Embryonic facial prominence (tissue), 1 donor: ENCODE results near the gene TEAD1.

Experiments
- DNase-seq: peaks from one replicate; pipeline ENCODE4 v3.0.0-alpha.2; 2016; ENCODE audit errors: extremely low spot score

The TEAD1 gene

DNA sequence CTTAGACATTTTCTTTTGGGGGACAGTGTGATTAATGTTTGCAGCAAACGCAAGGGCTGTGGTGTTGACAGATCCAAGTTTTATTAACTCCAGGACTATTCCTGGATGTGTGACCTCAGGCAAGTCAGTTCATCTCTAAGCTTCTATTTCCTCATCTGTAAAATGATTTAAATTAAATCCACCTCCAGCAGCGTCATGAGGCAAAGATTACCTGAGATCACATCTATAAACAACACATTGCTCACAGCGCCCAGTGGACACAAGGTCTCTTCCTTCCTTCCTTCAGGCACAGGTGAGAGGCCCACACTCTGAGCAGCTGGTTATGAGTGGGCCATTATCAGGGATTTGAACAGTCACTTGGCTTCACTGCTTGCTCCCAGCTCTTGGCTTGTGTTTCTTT lies 223.6 kb downstream of the TEAD1 start:
- no peak for DNase-seq

DNA sequence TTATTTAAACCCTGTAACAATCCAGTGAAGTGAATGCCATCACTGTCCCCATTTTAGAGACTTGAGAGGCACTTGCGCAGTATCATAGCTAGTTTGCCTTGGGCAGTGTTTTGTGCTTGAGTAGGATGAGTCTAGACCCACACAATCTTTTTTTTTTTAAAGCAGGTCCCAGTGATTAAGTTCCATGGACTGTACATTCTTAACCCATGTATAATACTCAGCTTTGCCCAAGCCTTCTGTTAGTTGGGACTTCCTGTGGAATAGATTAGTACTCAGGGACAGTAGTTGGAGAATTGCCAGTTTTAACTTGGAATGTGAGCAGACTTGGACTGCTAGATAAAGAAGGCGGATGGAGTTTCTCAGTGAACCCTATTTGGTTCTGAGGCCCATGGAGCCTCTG lies 226.3 kb downstream of the TEAD1 start:
- no peak for DNase-seq

DNA sequence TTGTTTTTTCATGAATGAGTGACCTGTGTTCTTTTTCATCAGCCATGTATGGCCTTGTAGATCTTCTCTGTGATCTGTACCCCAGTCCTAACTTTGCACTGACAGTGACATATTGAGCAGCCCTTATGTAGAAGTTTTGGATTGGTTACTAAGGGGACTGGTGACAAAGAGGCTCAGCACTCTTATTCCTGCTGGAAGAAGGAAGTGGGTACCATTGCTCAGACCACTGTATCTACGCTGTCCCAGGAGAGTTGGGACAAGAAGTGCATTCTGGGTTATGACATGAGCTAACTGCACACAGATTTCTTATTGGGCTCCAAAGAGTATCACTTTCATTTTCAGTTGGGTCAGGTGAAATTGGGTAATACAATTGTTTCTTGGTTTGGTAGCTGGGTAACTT lies 227.1 kb downstream of the TEAD1 start:
- no peak for DNase-seq

DNA sequence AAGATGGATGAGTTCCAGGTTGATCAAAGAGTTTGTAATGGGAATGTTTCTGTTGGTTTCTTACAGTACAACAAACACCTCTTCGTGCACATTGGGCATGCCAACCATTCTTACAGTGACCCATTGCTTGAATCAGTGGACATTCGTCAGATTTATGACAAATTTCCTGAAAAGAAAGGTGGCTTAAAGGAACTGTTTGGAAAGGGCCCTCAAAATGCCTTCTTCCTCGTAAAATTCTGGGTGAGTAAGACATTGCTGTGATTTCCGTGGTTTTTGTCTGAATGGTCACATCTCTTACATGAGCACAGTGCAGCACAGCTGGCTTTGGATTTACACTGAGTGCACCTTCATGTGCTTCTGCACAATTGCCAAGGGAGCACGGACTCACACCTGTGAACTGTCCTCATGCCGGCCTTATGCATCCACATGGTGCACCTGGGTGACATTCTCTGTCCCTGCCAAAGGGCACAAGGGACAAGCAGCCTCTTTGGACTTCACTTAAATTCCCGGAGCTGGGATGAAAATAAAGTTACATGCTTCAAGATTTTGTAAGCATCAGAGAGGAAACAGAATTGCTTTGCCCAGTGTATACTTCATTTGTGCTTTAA lies 227.8 kb downstream of the TEAD1 start:
- DNase-seq = no peak

GRCh38 chr11:12902791-12903486 lies 228.7 kb downstream of the TEAD1 start:
- no peak for DNase-seq

GRCh38 chr11:12905435-12905834 lies 231.2 kb downstream of the TEAD1 start:
- DNase-seq = no peak

- DNase-seq = no peak
Measured at GRCh38 chr11:12906501-12906900, 232.3 kb downstream of the TEAD1 start.

DNA sequence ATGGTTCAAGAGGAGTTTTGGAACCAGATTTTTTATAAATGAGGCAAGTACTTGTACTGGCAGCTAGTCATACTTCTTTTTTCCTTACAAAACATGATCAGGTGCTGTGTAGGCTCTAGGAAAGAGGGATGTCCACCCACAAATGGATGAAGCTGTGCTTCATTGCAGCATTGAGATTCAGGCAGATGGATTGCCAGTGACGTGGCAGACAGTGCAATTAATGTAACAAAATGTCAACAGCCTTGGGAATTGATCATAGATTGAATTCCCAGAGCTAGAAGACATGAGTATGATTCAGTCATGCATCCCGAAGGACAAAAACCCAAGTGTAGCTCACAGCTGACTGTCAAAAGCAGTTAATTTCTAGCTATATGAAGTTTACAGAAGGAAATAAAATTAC lies 235.7 kb downstream of the TEAD1 start:
- DNase-seq = no peak

- no peak for DNase-seq
Measured at GRCh38 chr11:12914400-12914912, 240.2 kb downstream of the TEAD1 start.

- DNase-seq = no peak
Measured at GRCh38 chr11:12915093-12915492, 240.9 kb downstream of the TEAD1 start.

DNA sequence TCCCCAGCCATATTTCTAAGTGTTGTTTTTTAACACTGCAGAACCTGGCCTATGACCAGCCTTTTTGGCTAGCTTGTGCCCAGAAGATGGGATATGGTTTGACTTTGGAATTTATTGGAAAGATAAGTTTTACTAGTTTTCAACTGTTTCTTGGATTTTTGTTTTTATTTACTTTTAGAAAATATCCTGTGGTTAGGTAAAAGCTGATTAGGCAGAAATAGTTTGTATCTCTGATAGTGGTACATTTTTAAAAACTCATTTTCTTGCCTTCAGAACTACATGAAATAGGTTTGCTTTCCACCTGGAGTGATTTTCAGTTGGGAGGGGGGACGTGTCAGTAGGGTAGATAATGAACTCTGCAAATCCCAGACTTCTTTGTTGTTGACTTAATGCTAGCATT lies 243.6 kb downstream of the TEAD1 start:
- no peak for DNase-seq

DNA sequence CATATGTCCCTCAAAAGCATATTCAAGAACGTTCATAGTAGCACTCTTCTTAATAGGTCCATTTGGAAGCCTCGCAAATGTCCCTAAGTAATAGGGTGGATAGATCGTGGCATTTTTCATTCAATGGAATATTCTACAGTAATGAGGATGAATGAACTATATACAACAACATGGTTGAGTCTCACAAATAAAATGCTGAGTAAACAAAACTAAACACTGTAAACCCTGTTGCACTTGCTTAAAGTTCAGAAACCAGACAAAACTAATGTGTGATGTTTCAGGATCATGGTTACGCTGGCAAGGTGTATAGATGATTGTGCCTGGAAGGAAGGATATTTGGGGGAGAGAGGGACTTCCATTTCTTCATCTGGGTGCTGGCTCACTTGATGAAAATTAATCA lies 244.4 kb downstream of the TEAD1 start:
- DNase-seq = no peak

DNA sequence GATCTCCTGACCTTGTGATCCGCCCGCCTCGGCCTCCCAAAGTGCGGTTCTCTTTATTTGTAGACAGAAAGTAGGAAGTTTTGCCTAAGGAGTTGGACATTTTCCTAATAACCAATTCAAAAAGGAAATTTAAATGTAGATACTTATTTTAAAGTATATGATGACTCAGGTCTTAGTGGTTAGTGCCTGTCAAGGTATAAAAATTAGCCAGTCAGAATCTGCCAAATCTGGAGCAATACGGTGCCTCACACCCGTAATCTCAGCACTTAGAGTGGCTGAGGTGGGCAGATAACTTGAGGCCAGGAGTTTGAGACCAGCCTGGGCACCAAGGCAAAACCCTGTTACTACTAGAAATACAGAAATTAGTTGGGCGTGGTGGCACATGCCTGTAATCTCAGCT lies 248.2 kb downstream of the TEAD1 start:
- DNase-seq = no peak

- no peak for DNase-seq
Measured at GRCh38 chr11:12922980-12923507, 248.8 kb downstream of the TEAD1 start.

DNA sequence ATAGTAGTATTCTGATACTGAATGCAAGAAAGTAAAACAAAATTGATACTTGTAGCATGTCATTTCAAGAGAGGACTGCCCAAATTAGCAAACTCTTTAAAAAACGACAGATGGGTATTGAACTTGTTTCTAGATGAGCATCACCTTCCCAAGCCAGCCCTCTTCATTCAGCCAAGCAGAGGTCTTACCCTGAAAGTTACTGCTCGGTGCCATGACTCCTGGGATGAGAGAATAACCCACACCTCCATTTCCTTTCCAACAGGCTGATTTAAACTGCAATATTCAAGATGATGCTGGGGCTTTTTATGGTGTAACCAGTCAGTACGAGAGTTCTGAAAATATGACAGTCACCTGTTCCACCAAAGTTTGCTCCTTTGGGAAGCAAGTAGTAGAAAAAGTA lies 250.4 kb downstream of the TEAD1 start:
- no peak for DNase-seq

- no peak for DNase-seq
Measured at GRCh38 chr11:12925520-12925919, 251.3 kb downstream of the TEAD1 start.

GRCh38 chr11:12927221-12927620 lies 253.0 kb downstream of the TEAD1 start:
- DNase-seq = no peak

- no peak for DNase-seq
Measured at GRCh38 chr11:12927886-12928285, 253.7 kb downstream of the TEAD1 start.

DNA sequence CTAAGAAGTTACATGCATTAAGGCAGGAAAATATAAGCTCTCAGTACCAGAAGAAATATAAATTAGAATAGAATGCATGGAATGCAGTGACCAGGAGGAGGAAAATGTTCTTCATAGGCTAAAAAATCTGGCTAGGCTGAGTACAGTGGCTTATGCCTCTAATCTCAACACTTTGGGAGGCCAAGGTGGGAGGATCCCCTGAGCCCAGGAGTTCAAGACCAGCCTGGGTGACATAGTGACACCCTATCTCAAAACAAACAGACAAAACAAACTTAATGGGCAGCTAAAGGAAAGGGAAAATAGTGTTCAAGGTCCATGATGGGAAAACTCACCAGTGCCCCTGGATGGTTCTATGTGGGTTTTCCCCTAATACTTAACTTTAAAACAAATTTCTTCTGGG lies 256.6 kb downstream of the TEAD1 start:
- DNase-seq = no peak

- no peak for DNase-seq
Measured at GRCh38 chr11:12932485-12932884, 258.3 kb downstream of the TEAD1 start.

- no peak for DNase-seq
Measured at GRCh38 chr11:12936200-12936599, 262.0 kb downstream of the TEAD1 start.

DNA sequence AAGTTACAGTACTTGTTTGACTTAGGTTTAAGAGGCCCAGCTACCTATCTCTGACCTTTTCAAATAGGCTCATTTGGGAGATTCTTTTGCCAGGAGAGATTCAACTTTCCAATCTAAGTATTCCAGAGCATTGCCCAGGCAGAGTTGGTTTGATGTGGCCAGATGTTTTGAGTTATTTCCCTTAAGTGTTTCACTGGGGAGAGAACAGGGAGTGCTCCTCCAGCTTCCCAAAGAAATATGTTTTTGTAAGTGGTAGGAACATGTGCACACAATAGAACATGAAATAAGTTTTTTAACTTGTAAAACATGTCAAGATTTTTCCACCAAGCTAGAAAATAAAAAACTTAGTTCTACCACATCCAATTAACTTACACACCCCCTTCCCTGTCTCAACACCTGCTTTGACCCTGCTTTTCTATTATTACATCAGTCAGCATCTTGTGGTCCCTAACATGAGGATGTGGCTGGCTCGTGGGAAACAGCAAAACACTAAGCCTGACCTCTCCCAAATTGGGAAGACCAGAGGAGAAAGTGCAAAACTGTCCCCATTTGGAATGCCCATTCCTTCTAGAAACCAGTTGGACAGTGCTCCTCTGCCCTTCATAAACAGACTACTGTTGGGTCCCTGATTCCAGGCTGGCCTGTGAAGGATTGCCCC lies 264.5 kb downstream of the TEAD1 start:
- no peak for DNase-seq

GRCh38 chr11:12941671-12942070 lies 267.4 kb downstream of the TEAD1 start:
- no peak for DNase-seq
